GM19438 (cell line): Measurements from ENCODE around the gene PPIB.
"Not testable (repeated sequence)": the region's sequence is repeated elsewhere in the genome, so short reads cannot be mapped to it uniquely, and the experiment has no call there.

Source experiments
- ATAC-seq: cut with Tn5 transposase; IDR thresholded peaks from one replicate; pipeline ENCODE4 v1.9.1; 2021; ENCODE audit warnings: low read depth; ENCODE audit not compliant: unreplicated experiment

Gene PPIB

GRCh38 chr15:64110950-64111678 is 51.7 kb downstream of the PPIB start:
- no peak for ATAC-seq

DNA sequence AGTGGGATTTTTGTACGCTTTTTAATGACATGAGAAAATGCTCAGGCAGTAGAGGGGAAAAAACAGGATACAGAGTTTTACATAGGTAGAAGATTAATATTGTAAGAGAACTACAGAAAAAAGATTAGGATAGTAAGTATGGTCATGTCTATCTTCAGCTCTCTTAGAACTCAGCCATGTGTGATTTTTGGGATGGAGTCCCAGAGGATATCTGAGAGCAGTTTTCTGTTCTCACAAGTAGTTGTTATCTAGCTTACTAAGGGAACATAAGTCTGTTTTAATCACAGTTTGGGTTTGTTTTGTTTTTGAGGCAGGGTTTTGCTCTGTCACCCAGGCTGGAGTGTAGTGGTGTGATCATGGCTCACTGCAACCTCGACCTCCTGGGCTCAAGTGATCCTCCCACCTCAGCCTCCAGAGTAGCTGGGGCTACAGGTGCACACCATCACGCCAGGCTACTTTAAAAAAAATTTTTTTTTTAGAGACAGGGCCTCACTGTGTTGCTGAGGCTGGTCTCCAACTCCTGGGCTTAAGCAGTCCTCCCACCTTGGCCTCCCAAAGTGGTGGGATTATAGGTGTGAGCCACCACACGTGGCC is 52.6 kb downstream of the PPIB start:
- ATAC-seq: not testable (repeated sequence)

DNA sequence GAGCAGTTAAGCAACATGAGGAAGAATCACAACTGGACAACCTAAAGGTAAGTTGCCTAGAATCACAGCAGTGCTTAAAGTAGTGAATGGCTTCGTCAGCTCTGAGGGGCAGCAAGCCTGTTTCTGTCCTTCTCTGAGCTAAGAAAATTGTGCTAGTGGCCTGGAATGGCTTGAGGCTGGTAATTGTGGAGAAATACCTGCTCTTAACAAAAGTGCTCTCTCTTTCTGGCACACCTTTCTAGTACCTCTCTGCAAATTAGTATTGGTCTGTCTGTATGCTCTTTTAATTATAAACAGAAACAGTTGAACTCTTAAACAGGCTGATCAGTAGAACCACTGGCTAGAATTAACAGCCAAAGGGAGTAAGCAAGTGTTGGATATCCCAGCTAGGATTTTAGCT is 55.5 kb downstream of the PPIB start:
- no peak for ATAC-seq
